ENCODE data around the gene APOBEC3G.
A peak's percentile ranks its signal among the peaks of the same experiment; 100 is the strongest.
"Not testable (repeated sequence)": the region's sequence is repeated elsewhere in the genome, so short reads cannot be mapped to it uniquely, and the experiment has no call there.

The APOBEC3G gene

GRCh38 chr22:39030705-39031104, 46.4 kb upstream of the APOBEC3G start:
- Histone ChIP-seq H2AK5ac (ENCODE audit: low read depth, low read length) (no peak overlapping the region), H4K8ac (ENCODE audit: low read depth, low read length) (no peak overlapping the region), H3K18ac (ENCODE audit: low read length) (no peak overlapping the region), H3K9me3 (replicated peaks in 1 of 2; ENCODE audit: control insufficient read depth in 2 of 2, insufficient read depth in 1 of 2, low read depth in 1 of 2, low read length in 2 of 2) (no peaks in the 10 kb centered on the region), H3K14ac (ENCODE audit: low read length) (no peak overlapping the region), H2BK5ac (ENCODE audit: low read length) (no peak overlapping the region), H4K91ac (ENCODE audit: low read depth, low read length, poor library complexity) (no peak overlapping the region), H3K36me3 (replicated peaks in 1 of 2; ENCODE audit: control insufficient read depth in 2 of 2, insufficient read depth in 2 of 2, low read length in 2 of 2) (no peaks in the 10 kb centered on the region), H3K79me1 (ENCODE audit: low read depth, low read length) (no peaks in the 10 kb centered on the region), H2AFZ (ENCODE audit: low read length) (no peak overlapping the region), H3K23ac (ENCODE audit: low read depth, low read length, poor library complexity) (no peak overlapping the region), H3K27ac (replicated peaks; ENCODE audit: low read length) (no peak overlapping the region), H3K4me2 (ENCODE audit: insufficient read depth, low read length, poor library complexity, severe bottlenecking) (no peak overlapping the region), H3K4me1 (ENCODE audit: control insufficient read depth in 2 of 2, insufficient read depth in 1 of 2, low read depth in 1 of 2, low read length in 2 of 2) (peaks cover 0 to 4% of the 10 kb centered on the region in 2 donors), H3K4me3 (ENCODE audit: low read length in 2 of 2) (no peak overlapping the region), H3K27me3 (ENCODE audit: control insufficient read depth in 3 of 3, insufficient read depth in 3 of 3, low read depth in 1 of 3, low read length in 3 of 3) (no peaks in the 10 kb centered on the region), H3K9ac (ENCODE audit: low read depth, low read length, poor library complexity) (no peak overlapping the region), H2BK15ac (ENCODE audit: low read length) (no peak overlapping the region), H2BK12ac (ENCODE audit: low read length) (no peak overlapping the region), H3K4ac (ENCODE audit: low read length) (no peak overlapping the region), H2BK120ac (ENCODE audit: low read depth, low read length) (no peak overlapping the region)
- WGBS, 2 donors (ENCODE audit: extremely low coverage in 2 of 2, insufficient read length in 2 of 2, insufficient replicate concordance in 1 of 2) = no CpG with 5 or more reads among the region's 14 CpGs
- DNase-seq (ENCODE audit: low spot score) = no peak

GRCh38 chr22:39031434-39032295, 45.4 kb upstream of the APOBEC3G start:
- WGBS, 2 donors (ENCODE audit: extremely low coverage in 2 of 2, insufficient read length in 2 of 2, insufficient replicate concordance in 1 of 2) = no CpG with 5 or more reads among the region's 18 CpGs
- H3K4me3 ChIP-seq (ENCODE audit: low read length in 2 of 2); H3K9me3 ChIP-seq (replicated peaks in 1 of 2; ENCODE audit: control insufficient read depth in 2 of 2, insufficient read depth in 1 of 2, low read depth in 1 of 2, low read length in 2 of 2); H2BK15ac ChIP-seq (ENCODE audit: low read length); H3K27me3 ChIP-seq (ENCODE audit: control insufficient read depth in 3 of 3, insufficient read depth in 3 of 3, low read depth in 1 of 3, low read length in 3 of 3); H3K4ac ChIP-seq (ENCODE audit: low read length); DNase-seq (ENCODE audit: low spot score); H3K27ac ChIP-seq (replicated peaks; ENCODE audit: low read length); H4K91ac ChIP-seq (ENCODE audit: low read depth, low read length, poor library complexity); H2BK5ac ChIP-seq (ENCODE audit: low read length); H3K79me1 ChIP-seq (ENCODE audit: low read depth, low read length); H2BK120ac ChIP-seq (ENCODE audit: low read depth, low read length); H3K4me2 ChIP-seq (ENCODE audit: insufficient read depth, low read length, poor library complexity, severe bottlenecking); H3K18ac ChIP-seq (ENCODE audit: low read length); H3K4me1 ChIP-seq (ENCODE audit: control insufficient read depth in 2 of 2, insufficient read depth in 1 of 2, low read depth in 1 of 2, low read length in 2 of 2); H3K36me3 ChIP-seq (replicated peaks in 1 of 2; ENCODE audit: control insufficient read depth in 2 of 2, insufficient read depth in 2 of 2, low read length in 2 of 2); H4K8ac ChIP-seq (ENCODE audit: low read depth, low read length); H2BK12ac ChIP-seq (ENCODE audit: low read length); H3K14ac ChIP-seq (ENCODE audit: low read length); H2AFZ ChIP-seq (ENCODE audit: low read length); H3K23ac ChIP-seq (ENCODE audit: low read depth, low read length, poor library complexity): not testable (repeated sequence)
- peak overlapping the region; percentile 12 for H3K9ac ChIP-seq (ENCODE audit: low read depth, low read length, poor library complexity)
- peak overlapping the region; percentile 75 for H2AK5ac ChIP-seq (ENCODE audit: low read depth, low read length)

- not testable (repeated sequence) for H3K9me3 ChIP-seq (replicated peaks in 1 of 2; ENCODE audit: control insufficient read depth in 2 of 2, insufficient read depth in 1 of 2, low read depth in 1 of 2, low read length in 2 of 2); H3K4me3 ChIP-seq (ENCODE audit: low read length in 2 of 2); H3K79me1 ChIP-seq (ENCODE audit: low read depth, low read length); H2AK5ac ChIP-seq (ENCODE audit: low read depth, low read length); H2AFZ ChIP-seq (ENCODE audit: low read length); H3K4ac ChIP-seq (ENCODE audit: low read length); H4K8ac ChIP-seq (ENCODE audit: low read depth, low read length); H2BK12ac ChIP-seq (ENCODE audit: low read length); H3K27me3 ChIP-seq (ENCODE audit: control insufficient read depth in 3 of 3, insufficient read depth in 3 of 3, low read depth in 1 of 3, low read length in 3 of 3); DNase-seq (ENCODE audit: low spot score); H3K9ac ChIP-seq (ENCODE audit: low read depth, low read length, poor library complexity); H3K18ac ChIP-seq (ENCODE audit: low read length); H3K4me2 ChIP-seq (ENCODE audit: insufficient read depth, low read length, poor library complexity, severe bottlenecking); H3K23ac ChIP-seq (ENCODE audit: low read depth, low read length, poor library complexity); H3K14ac ChIP-seq (ENCODE audit: low read length); H2BK15ac ChIP-seq (ENCODE audit: low read length); H3K27ac ChIP-seq (replicated peaks; ENCODE audit: low read length); H4K91ac ChIP-seq (ENCODE audit: low read depth, low read length, poor library complexity); H2BK120ac ChIP-seq (ENCODE audit: low read depth, low read length); H3K36me3 ChIP-seq (replicated peaks in 1 of 2; ENCODE audit: control insufficient read depth in 2 of 2, insufficient read depth in 2 of 2, low read length in 2 of 2); H2BK5ac ChIP-seq (ENCODE audit: low read length)
- no CpG with 5 or more reads among the region's 2 CpGs for WGBS, 2 donors (ENCODE audit: extremely low coverage in 2 of 2, insufficient read length in 2 of 2, insufficient replicate concordance in 1 of 2)
- peaks cover 7 to 11% of the 10 kb centered on the region in 2 donors for H3K4me1 ChIP-seq (ENCODE audit: control insufficient read depth in 2 of 2, insufficient read depth in 1 of 2, low read depth in 1 of 2, low read length in 2 of 2)
Measured at GRCh38 chr22:39037071-39037470, 40.0 kb upstream of the APOBEC3G start.

- Histone ChIP-seq H2BK12ac (ENCODE audit: low read length) (no peak overlapping the region), H3K27me3 (ENCODE audit: control insufficient read depth in 3 of 3, insufficient read depth in 3 of 3, low read depth in 1 of 3, low read length in 3 of 3) (no peaks in the 10 kb centered on the region), H3K4me3 (ENCODE audit: low read length in 2 of 2) (no peak overlapping the region), H3K4me1 (ENCODE audit: control insufficient read depth in 2 of 2, insufficient read depth in 1 of 2, low read depth in 1 of 2, low read length in 2 of 2) (peaks cover 7 to 11% of the 10 kb centered on the region in 2 donors), H3K18ac (ENCODE audit: low read length) (no peak overlapping the region), H3K9ac (ENCODE audit: low read depth, low read length, poor library complexity) (no peak overlapping the region), H4K8ac (ENCODE audit: low read depth, low read length) (no peak overlapping the region), H3K79me1 (ENCODE audit: low read depth, low read length) (no peaks in the 10 kb centered on the region), H2BK120ac (ENCODE audit: low read depth, low read length) (no peak overlapping the region), H3K4me2 (ENCODE audit: insufficient read depth, low read length, poor library complexity, severe bottlenecking) (no peak overlapping the region), H3K23ac (ENCODE audit: low read depth, low read length, poor library complexity) (no peak overlapping the region), H3K14ac (ENCODE audit: low read length) (no peak overlapping the region), H4K91ac (ENCODE audit: low read depth, low read length, poor library complexity) (no peak overlapping the region), H2AFZ (ENCODE audit: low read length) (peak overlapping the region; percentile 91), H3K9me3 (replicated peaks in 1 of 2; ENCODE audit: control insufficient read depth in 2 of 2, insufficient read depth in 1 of 2, low read depth in 1 of 2, low read length in 2 of 2) (no peaks in the 10 kb centered on the region), H2BK15ac (ENCODE audit: low read length) (no peak overlapping the region), H2AK5ac (ENCODE audit: low read depth, low read length) (no peak overlapping the region), H3K4ac (ENCODE audit: low read length) (no peak overlapping the region), H3K36me3 (replicated peaks in 1 of 2; ENCODE audit: control insufficient read depth in 2 of 2, insufficient read depth in 2 of 2, low read length in 2 of 2) (no peaks in the 10 kb centered on the region), H3K27ac (replicated peaks; ENCODE audit: low read length) (no peak overlapping the region), H2BK5ac (ENCODE audit: low read length) (no peak overlapping the region)
- DNase-seq (ENCODE audit: low spot score) = no peak
- WGBS, 2 donors (ENCODE audit: extremely low coverage in 2 of 2, insufficient read length in 2 of 2, insufficient replicate concordance in 1 of 2) = no CpG with 5 or more reads among the region's 19 CpGs
Measured at GRCh38 chr22:39039306-39040126, 37.6 kb upstream of the APOBEC3G start.
